KMS-11 (cell line): ENCODE measurements around the gene MB21D2.
A peak's percentile ranks its signal among the peaks of the same experiment; 100 is the strongest.

ENCODE experiments used
- H2AFZ ChIP-seq: fragments of 200-600 bp; sonication (generic); 2 replicates; pipeline ENCODE4 v1.6.1; 2016; ENCODE audit warnings: antibody characterized with exemption, mixed run types, low read depth
- H3K27ac ChIP-seq: fragments of 200-600 bp; sonication (generic); 2 replicates; pipeline ENCODE4 v1.6.1; 2016; ENCODE audit warnings: mild to moderate bottlenecking, mixed run types
- H3K27me3 ChIP-seq: fragments of 200-600 bp; sonication (generic); 2 replicates; pipeline ENCODE4 v1.6.1; 2017; ENCODE audit warnings: mild to moderate bottlenecking, low read depth, mixed run types, moderate library complexity; ENCODE audit not compliant: insufficient read depth
- H3K36me3 ChIP-seq: fragments of 200-600 bp; sonication (generic); 2 replicates; pipeline ENCODE4 v1.6.1; 2017; ENCODE audit warnings: mild to moderate bottlenecking, mixed run types; ENCODE audit not compliant: insufficient read depth
- H3K4me1 ChIP-seq: fragments of 200-600 bp; sonication (generic); 2 replicates; pipeline ENCODE4 v1.6.1; 2016; ENCODE audit warnings: mild to moderate bottlenecking, low read depth, mixed run types; ENCODE audit not compliant: poor library complexity, severe bottlenecking
- H3K4me2 ChIP-seq: fragments of 200-600 bp; sonication (generic); 2 replicates; pipeline ENCODE4 v1.7.0; 2016; ENCODE audit warnings: mild to moderate bottlenecking, mixed run types
- H3K4me3 ChIP-seq: fragments of 200-600 bp; sonication (generic); IDR thresholded peaks from 2 replicates; pipeline ENCODE4 v1.6.1; 2017; ENCODE audit warnings: low read depth, low read length, mixed read lengths; ENCODE audit not compliant: insufficient read depth
- H3K79me2 ChIP-seq: fragments of 200-600 bp; sonication (generic); 2 replicates; pipeline ENCODE4 v1.6.1; 2016; ENCODE audit warnings: low read depth, mixed run types; ENCODE audit not compliant: insufficient read depth
- H3K9ac ChIP-seq: fragments of 200-600 bp; sonication (generic); 2 replicates; pipeline ENCODE4 v1.6.1; 2016; ENCODE audit warnings: mild to moderate bottlenecking, mixed run types
- H4K20me1 ChIP-seq: fragments of 200-600 bp; sonication (generic); 2 replicates; pipeline ENCODE4 v1.6.1; 2016; ENCODE audit warnings: mild to moderate bottlenecking, mixed run types; ENCODE audit not compliant: insufficient read depth
- TF ChIP-seq, protein P1 (sequence below): fragments of 200-600 bp; sonication (generic); conservative IDR thresholded peaks from 2 replicates; pipeline ENCODE4 v1.6.1; 2017; ENCODE audit warnings: low read depth, mild to moderate bottlenecking, antibody characterized with exemption, low read length, moderate library complexity, mixed read lengths

MB21D2 gene

DNA sequence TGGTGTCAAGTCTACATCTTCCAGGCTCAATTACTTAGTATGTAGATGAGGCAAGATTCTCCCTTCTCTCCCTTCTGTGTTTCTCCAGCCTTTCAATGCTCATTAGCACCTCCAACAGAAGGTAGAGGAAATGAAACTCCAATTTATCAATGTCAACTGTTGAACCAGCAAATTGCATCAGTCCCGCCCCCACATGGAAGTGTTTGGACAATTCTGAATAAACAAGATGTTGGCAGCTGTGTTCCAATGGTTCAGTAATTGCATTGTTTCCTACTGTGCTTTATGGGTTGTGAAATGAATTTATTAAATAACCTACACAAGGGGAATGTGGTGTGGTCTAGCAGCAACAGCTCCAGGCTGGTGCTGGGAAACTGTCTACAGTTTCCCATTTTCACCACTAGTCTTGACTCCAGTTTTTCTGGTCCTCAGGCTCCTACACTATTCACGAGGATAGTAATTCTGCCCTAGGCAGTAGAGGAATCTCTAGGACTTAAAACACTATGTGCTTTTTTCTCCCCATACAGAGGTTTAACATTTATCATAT is 91.9 kb downstream of the MB21D2 start:
- no peaks in the 10 kb centered on the region for H4K20me1 ChIP-seq
- H3K9ac ChIP-seq = no peak overlapping the region
- peaks cover 30% of the 10 kb centered on the region for H3K4me1 ChIP-seq
- no peak overlapping the region for H3K27ac ChIP-seq
- TF ChIP-seq, protein P1, sequence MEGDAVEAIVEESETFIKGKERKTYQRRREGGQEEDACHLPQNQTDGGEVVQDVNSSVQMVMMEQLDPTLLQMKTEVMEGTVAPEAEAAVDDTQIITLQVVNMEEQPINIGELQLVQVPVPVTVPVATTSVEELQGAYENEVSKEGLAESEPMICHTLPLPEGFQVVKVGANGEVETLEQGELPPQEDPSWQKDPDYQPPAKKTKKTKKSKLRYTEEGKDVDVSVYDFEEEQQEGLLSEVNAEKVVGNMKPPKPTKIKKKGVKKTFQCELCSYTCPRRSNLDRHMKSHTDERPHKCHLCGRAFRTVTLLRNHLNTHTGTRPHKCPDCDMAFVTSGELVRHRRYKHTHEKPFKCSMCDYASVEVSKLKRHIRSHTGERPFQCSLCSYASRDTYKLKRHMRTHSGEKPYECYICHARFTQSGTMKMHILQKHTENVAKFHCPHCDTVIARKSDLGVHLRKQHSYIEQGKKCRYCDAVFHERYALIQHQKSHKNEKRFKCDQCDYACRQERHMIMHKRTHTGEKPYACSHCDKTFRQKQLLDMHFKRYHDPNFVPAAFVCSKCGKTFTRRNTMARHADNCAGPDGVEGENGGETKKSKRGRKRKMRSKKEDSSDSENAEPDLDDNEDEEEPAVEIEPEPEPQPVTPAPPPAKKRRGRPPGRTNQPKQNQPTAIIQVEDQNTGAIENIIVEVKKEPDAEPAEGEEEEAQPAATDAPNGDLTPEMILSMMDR = no peak
- H2AFZ ChIP-seq = no peak overlapping the region
- H3K4me3 ChIP-seq = no peak overlapping the region
- H3K4me2 ChIP-seq = peak overlapping the region; percentile 1; the same call in 1 of the 2 replicates
- H3K27me3 ChIP-seq = no peaks in the 10 kb centered on the region
- H3K36me3 ChIP-seq = no peaks in the 10 kb centered on the region
- H3K79me2 ChIP-seq = peaks cover 15% of the 10 kb centered on the region; the same call in 1 of the 2 replicates

DNA sequence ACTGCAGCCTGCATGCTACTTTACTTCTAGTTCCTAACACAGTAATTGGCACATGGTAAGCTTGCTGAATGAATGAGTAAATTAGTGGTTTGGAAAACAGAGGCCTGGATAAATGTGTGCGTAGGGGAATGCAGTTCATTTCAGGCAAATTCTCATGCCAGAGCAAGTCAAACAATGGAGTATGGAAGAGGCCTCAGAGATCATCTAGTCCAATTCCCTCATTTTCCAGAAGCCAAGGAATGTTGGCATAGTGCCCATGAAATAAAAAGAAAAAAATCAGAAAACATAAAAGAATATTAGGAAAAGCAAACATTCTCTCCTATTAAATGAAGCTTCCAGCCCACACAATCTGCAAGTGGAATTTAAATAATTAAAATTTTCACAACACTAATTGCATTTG is 92.4 kb downstream of the MB21D2 start:
- H3K36me3 ChIP-seq = no peaks in the 10 kb centered on the region
- peaks cover 30% of the 10 kb centered on the region for H3K4me1 ChIP-seq
- H3K27me3 ChIP-seq = no peaks in the 10 kb centered on the region
- no peak overlapping the region for H3K9ac ChIP-seq
- H3K4me2 ChIP-seq = no peak overlapping the region; the same call in 1 of the 2 replicates
- H3K4me3 ChIP-seq = no peak overlapping the region
- H4K20me1 ChIP-seq = no peaks in the 10 kb centered on the region
- peaks cover 15% of the 10 kb centered on the region; the same call in 1 of the 2 replicates for H3K79me2 ChIP-seq
- no peak overlapping the region for H2AFZ ChIP-seq
- TF ChIP-seq, protein P1 = no peak
- no peak overlapping the region for H3K27ac ChIP-seq

DNA sequence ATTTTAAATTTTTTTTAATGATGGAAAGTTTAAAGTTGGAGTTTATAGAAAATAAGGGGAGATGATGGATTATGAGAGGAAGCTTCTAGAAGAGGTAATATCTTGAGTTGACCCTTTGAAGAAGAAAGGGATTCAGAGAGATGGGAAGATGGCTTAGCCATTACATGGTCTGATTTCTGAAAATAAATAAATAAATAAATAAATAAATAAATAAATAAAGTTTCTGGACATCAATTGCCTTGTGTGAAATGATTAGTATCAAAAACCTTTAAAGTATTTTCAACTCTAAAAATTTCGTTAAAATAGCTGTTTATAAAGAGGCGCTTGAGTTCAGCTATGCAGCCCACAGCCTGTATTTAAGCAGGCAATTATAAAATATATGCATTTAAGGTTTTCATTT is 93.3 kb downstream of the MB21D2 start:
- Histone ChIP-seq H3K36me3 (no peaks in the 10 kb centered on the region), H3K27me3 (no peaks in the 10 kb centered on the region), H3K4me3 (no peak overlapping the region), H3K9ac (no peak overlapping the region), H3K79me2 (peaks cover 7% of the 10 kb centered on the region; the same call in 1 of the 2 replicates), H3K27ac (no peak overlapping the region), H3K4me2 (no peak overlapping the region), H3K4me1 (peaks cover 32% of the 10 kb centered on the region), H4K20me1 (no peaks in the 10 kb centered on the region), H2AFZ (no peak overlapping the region)
- TF ChIP-seq, protein P1 = no peak

DNA sequence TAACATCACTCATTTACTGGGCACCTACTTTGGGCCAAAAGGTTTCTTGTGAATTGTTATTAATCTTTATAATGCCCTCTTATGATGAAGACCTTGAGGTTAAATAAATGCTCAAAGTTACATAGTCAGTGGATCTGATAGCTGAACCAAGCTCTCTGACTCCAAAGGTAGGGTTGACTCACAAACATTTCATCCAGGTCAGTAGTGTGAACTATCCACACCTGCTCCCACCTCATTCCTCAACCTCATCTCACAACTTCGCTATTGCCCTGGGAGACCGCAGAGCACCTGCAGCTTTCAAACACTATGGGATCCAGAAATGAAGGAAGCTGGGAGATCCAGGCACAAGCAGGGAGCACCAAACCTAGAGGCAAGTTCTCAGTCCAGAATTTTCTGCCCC is 96.5 kb downstream of the MB21D2 start:
- peaks cover 59% of the 10 kb centered on the region for H3K4me1 ChIP-seq
- no peak overlapping the region for H3K4me3 ChIP-seq
- peaks cover 5% of the 10 kb centered on the region; the same call in 1 of the 2 replicates for H3K79me2 ChIP-seq

More for the DNA sequence above, 96.5 kb downstream of the MB21D2 start:
- H3K9ac ChIP-seq = no peak overlapping the region
- no peak overlapping the region for H2AFZ ChIP-seq
- H4K20me1 ChIP-seq = no peaks in the 10 kb centered on the region
- no peak overlapping the region for H3K27ac ChIP-seq
- H3K36me3 ChIP-seq = no peaks in the 10 kb centered on the region
- TF ChIP-seq, protein P1 = no peak
- no peak overlapping the region for H3K4me2 ChIP-seq
- no peaks in the 10 kb centered on the region for H3K27me3 ChIP-seq
